Endothelial cell of umbilical vein (primary cell): Measurements from ENCODE around the gene CHCHD3. TPM values are rescaled to one million over a fixed set of nuclear protein-coding genes. Genes with fewer than 3 reads are reported as not detected.

Experiments
- BruUV-seq: library from RNA; stranded (reverse); fragments of 400-500 nt; replicated peaks from 2 replicates; lab custom pipeline; 2021; lab: Mats Ljungman, UMichigan
- CTCF ChIA-PET: fragments of 300-600, 350-600 bp; sonication (Branson Sonifier 250); formaldehyde crosslinking; loops from one replicate; lab custom pipeline; 2021; ENCODE audit warnings: antibody characterized with exemption, inconsistent platforms; lab: Charles Lee
- POLR2A ChIA-PET: fragments of 300-600, 350-600 bp; sonication (Branson Sonifier 250); formaldehyde crosslinking; loops from one replicate; lab custom pipeline; 2021; ENCODE audit warnings: antibody characterized with exemption, inconsistent platforms; lab: Charles Lee
- DNase-seq: peaks from one replicate; pipeline ENCODE4 v3.0.0-alpha.2; 2011; ENCODE audit warnings: low read depth, low spot score
- FAIRE-seq: peaks from 2 replicates; lab custom pipeline; 2011; peaks lifted over from hg19 to GRCh38; lab: Jason Lieb, UNC
- H2AFZ ChIP-seq: 2 replicates; pipeline ENCODE4 v1.6.0; 2012; ENCODE audit warnings: low read depth, low read length, control low read depth, inconsistent platforms
- H3K27ac ChIP-seq: 2 replicates; pipeline ENCODE4 v1.5.1; 2011; ENCODE audit warnings: low read depth, mild to moderate bottlenecking, control low read depth, low read length, moderate library complexity; ENCODE audit not compliant: insufficient read depth
- H3K27me3 ChIP-seq, 2 experiments: 2 replicates each; pipeline versions ENCODE4 v1.6.0 to v1.6.1; 2011; ENCODE audit warnings: low read length in 2 of 2, mixed read lengths in 1 of 2; ENCODE audit not compliant: control insufficient read depth in 2 of 2, insufficient read depth in 2 of 2
- H3K36me3 ChIP-seq, 2 experiments: 2 replicates in 1 of 2; 3 replicates in 1 of 2; pipeline ENCODE4 v1.5.1; 2011; ENCODE audit warnings: low read length in 2 of 2, mild to moderate bottlenecking in 1 of 2, moderate library complexity in 1 of 2; ENCODE audit not compliant: control insufficient read depth in 2 of 2, insufficient read depth in 2 of 2; ENCODE audit errors: extremely low read depth in 1 of 2
- H3K4me1 ChIP-seq: 3 replicates; pipeline ENCODE4 v1.5.1; 2011; ENCODE audit warnings: mild to moderate bottlenecking, low read length; ENCODE audit not compliant: control insufficient read depth, insufficient read depth; ENCODE audit errors: extremely low read depth
- H3K4me2 ChIP-seq: 2 replicates; pipeline ENCODE4 v1.6.1; 2011; ENCODE audit warnings: low read length, control low read depth, mixed read lengths; ENCODE audit not compliant: insufficient read depth
- H3K4me3 ChIP-seq, 3 experiments: fragments of 200-600 bp in 1 of 3; sonication (generic), shearing (Covaris generic) in 1 of 3; replicated peaks in 1 of 3; 2 replicates each; pipeline ENCODE4 v1.5.1; 2011 to 2016; ENCODE audit warnings: control low read depth in 3 of 3, low read length in 3 of 3, mild to moderate bottlenecking in 2 of 3, inconsistent platforms in 1 of 3, low read depth in 1 of 3, moderate library complexity in 1 of 3; ENCODE audit not compliant: insufficient read depth in 1 of 3
- H3K79me2 ChIP-seq: 2 replicates; pipeline ENCODE4 v1.6.0; 2012; ENCODE audit warnings: low read length, inconsistent platforms; ENCODE audit not compliant: control insufficient read depth, insufficient read depth
- H3K9ac ChIP-seq: replicated peaks from 2 replicates; pipeline ENCODE3; 2011; ENCODE audit warnings: low read length, control low read depth; ENCODE audit not compliant: insufficient read depth; ENCODE audit errors: extremely low read depth
- H3K9me1 ChIP-seq: replicated peaks from 3 replicates; pipeline ENCODE4 v1.6.0; 2011; ENCODE audit warnings: mild to moderate bottlenecking, low read length; ENCODE audit not compliant: control insufficient read depth, insufficient read depth; ENCODE audit errors: extremely low read depth
- H3K9me3 ChIP-seq: replicated peaks from 2 replicates; pipeline ENCODE4 v1.5.1; 2012; ENCODE audit warnings: low read length, inconsistent platforms; ENCODE audit not compliant: control insufficient read depth, insufficient read depth
- H4K20me1 ChIP-seq: replicated peaks from 2 replicates; pipeline ENCODE3; 2011; ENCODE audit warnings: mild to moderate bottlenecking, low read length; ENCODE audit not compliant: control insufficient read depth, insufficient read depth; ENCODE audit errors: extremely low read depth
- EZH2 ChIP-seq: IDR thresholded peaks from 2 replicates; pipeline ENCODE4 v1.6.1; 2012; ENCODE audit warnings: borderline replicate concordance, low read depth, mild to moderate bottlenecking, moderate library complexity, low read length, inconsistent platforms; ENCODE audit not compliant: severe bottlenecking
- FOS ChIP-seq: IDR thresholded peaks from 2 replicates; pipeline ENCODE4 v1.6.1; 2011; ENCODE audit warnings: mild to moderate bottlenecking, low read length, moderate library complexity, borderline replicate concordance; ENCODE audit not compliant: insufficient read depth
- GATA2 ChIP-seq: IDR thresholded peaks from 2 replicates; pipeline ENCODE4 v1.7.0; 2011; ENCODE audit warnings: low read depth, mild to moderate bottlenecking, moderate library complexity, mixed read lengths, low read length; ENCODE audit not compliant: insufficient read length, insufficient read depth
- JUN ChIP-seq: IDR thresholded peaks from 2 replicates; pipeline ENCODE4 v1.6.1; 2011; ENCODE audit warnings: borderline replicate concordance, low read depth; ENCODE audit not compliant: insufficient read length, insufficient read depth
- MYC ChIP-seq: IDR thresholded peaks from one replicate; pipeline ENCODE4 v1.6.1; 2011; ENCODE audit warnings: mild to moderate bottlenecking, low read depth, low read length
- POLR2A ChIP-seq: IDR thresholded peaks from 2 replicates; pipeline ENCODE4 v1.6.1; 2012; ENCODE audit warnings: low read depth, mild to moderate bottlenecking, control low read depth, low read length
- POLR2AphosphoS5 ChIP-seq: IDR thresholded peaks from 2 replicates; pipeline ENCODE4 v1.6.1; 2012; ENCODE audit warnings: low read depth, mild to moderate bottlenecking, control low read depth, low read length, moderate library complexity; ENCODE audit not compliant: insufficient read depth
- dilution Hi-C: fragments of 300-500 bp; cut with MboI; formaldehyde crosslinking; loops from one replicate; pipeline ENCODE4 v1.15.0; 2019; ENCODE audit warnings: low sequenced_read_pairs; ENCODE audit not compliant: extremely low pct_ligation_motif_present
- intact Hi-C: fragments of 100-400 bp; cut with micrococcal nuclease; formaldehyde crosslinking; loops from one replicate; pipeline ENCODE4 v1.10.0; 2022
- polyA plus RNA-seq, 4 experiments: library from polyadenylated mRNA; depleted of rRNA in 3 of 4; stranded (reverse) in 3 of 4; unstranded in 1 of 4; fragments of >200 nt; gene quantifications; 2 replicates each; pipeline versions ENCODE4 v1.2.1 to v1.2.3, GENCODE V29; 2011 to 2012; ENCODE audit warnings: missing spikeins in 1 of 4
- total RNA-seq: library from RNA; stranded (reverse); gene quantifications from 2 replicates; pipeline ENCODE4 v1.2.3, GENCODE V29; 2021
- TF ChIP-seq, protein P1 (sequence below): IDR thresholded peaks from 2 replicates; pipeline ENCODE4 v1.6.1; 2011; ENCODE audit not compliant: insufficient read depth, insufficient read length
- TF ChIP-seq, protein P2 (sequence below), 2 donors: IDR thresholded peaks; 1 replicate in 1 of 2; 2 replicates in 1 of 2; pipeline ENCODE4 v1.5.1; 2011; ENCODE audit warnings: low read length in 2 of 2, mild to moderate bottlenecking in 2 of 2, moderate library complexity in 2 of 2, control low read depth in 1 of 2, inconsistent platforms in 1 of 2, low read depth in 1 of 2; ENCODE audit not compliant: insufficient read depth in 1 of 2; ENCODE audit errors: extremely low read depth in 1 of 2

The CHCHD3 gene
- total and polyA plus RNA-seq, 2 donors (not counting 3 experiments of a cell fraction or from before 2014, with no cell fraction given) = 22.0 to 63.7 TPM

DNA sequence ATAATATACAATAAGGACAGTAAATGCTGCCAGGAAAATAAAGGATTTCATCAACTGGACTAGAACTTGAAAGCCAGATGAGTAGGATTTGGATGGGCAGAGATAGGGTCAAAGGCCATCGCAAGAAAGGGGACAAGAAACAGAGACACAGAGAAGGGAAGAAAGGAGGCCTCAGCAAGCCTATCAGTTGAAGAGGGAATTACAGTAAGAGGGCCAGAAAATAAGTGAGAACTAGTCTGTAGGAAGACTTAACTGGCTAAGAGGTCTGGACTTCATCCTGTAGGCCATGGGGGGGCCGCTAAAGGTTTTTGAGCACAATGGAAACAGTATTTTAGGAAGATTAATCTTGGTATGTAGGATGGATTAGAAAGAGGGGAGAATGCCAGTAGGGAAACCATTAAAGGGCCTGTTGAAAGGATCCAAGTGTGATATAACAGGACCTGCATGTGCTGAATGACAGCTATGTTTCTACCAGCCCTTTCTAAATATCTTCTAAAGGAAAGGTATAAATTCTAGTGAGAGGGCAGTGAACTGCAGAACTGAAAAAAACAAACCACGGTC is 174.4 kb downstream of the CHCHD3 start:
- intact Hi-C loops = no loop called here
- POLR2A ChIA-PET = no interaction called here
- no peak for DNase-seq

More for the DNA sequence above, 174.4 kb downstream of the CHCHD3 start:
- no peaks in the 10 kb centered on the region for H3K9me1 ChIP-seq
- H3K79me2 ChIP-seq = no peaks in the 10 kb centered on the region
- no peak overlapping the region for H3K4me3 ChIP-seq
- no peak for FAIRE-seq
- TF ChIP-seq MYC (no peak), JUN (no peak), GATA2 (no peak), POLR2AphosphoS5 (no peak), FOS (no peak), EZH2 (no peak), POLR2A (no peak)
- TF ChIP-seq, protein P1, sequence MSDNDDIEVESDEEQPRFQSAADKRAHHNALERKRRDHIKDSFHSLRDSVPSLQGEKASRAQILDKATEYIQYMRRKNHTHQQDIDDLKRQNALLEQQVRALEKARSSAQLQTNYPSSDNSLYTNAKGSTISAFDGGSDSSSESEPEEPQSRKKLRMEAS = no peak
- TF ChIP-seq, protein P2, sequence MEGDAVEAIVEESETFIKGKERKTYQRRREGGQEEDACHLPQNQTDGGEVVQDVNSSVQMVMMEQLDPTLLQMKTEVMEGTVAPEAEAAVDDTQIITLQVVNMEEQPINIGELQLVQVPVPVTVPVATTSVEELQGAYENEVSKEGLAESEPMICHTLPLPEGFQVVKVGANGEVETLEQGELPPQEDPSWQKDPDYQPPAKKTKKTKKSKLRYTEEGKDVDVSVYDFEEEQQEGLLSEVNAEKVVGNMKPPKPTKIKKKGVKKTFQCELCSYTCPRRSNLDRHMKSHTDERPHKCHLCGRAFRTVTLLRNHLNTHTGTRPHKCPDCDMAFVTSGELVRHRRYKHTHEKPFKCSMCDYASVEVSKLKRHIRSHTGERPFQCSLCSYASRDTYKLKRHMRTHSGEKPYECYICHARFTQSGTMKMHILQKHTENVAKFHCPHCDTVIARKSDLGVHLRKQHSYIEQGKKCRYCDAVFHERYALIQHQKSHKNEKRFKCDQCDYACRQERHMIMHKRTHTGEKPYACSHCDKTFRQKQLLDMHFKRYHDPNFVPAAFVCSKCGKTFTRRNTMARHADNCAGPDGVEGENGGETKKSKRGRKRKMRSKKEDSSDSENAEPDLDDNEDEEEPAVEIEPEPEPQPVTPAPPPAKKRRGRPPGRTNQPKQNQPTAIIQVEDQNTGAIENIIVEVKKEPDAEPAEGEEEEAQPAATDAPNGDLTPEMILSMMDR (IDR thresholded peaks at IDR 0.05; ENCODE audit: extremely low read depth in 1 of 2, insufficient read depth in 1 of 2, low read depth in 1 of 2, low read length in 2 of 2) = no peak
- no peaks in the 10 kb centered on the region for H4K20me1 ChIP-seq
- CTCF ChIA-PET = interaction anchor here (0.6 to 1.5 kb wide), 2 partner anchors 11 to 527 kb away, joined by 3 to 4 read pairs; no protein-coding TSS in a partner anchor
- no peaks in the 10 kb centered on the region for H3K4me1 ChIP-seq
- no peak overlapping the region for H2AFZ ChIP-seq
- no peak overlapping the region for H3K4me2 ChIP-seq
- H3K27ac ChIP-seq = no peak overlapping the region
- no peaks in the 10 kb centered on the region for H3K9me3 ChIP-seq
- dilution Hi-C loops = no loop called here
- no peaks in the 10 kb centered on the region for H3K27me3 ChIP-seq
- H3K9ac ChIP-seq = no peak overlapping the region
- no TSS peak for BruUV-seq
- H3K36me3 ChIP-seq = no peaks in the 10 kb centered on the region
